GM18502 (cell line): Measurements from ENCODE around the gene GVQW3.

Experiments used
- ATAC-seq: cut with Tn5 transposase; IDR thresholded peaks from one replicate; pipeline ENCODE4 v1.9.1; 2021; ENCODE audit warnings: mild to moderate bottlenecking; ENCODE audit not compliant: unreplicated experiment, poor library complexity

The GVQW3 gene

GRCh38 chr11:76444065-76444383 lies 62.9 kb downstream of the GVQW3 start:
- ATAC-seq = no peak

GRCh38 chr11:76444384-76445120 lies 63.4 kb downstream of the GVQW3 start, which contains the start of gene EMSY:
Gene EMSY, plus strand, starts transcription at chr11:76445018. Its CDS starts 1,921 bp downstream, at chr11:76446939.
- ATAC-seq = peak; percentile 94

GRCh38 chr11:76445121-76446084 lies 64.3 kb downstream of the GVQW3 start:
- peak; percentile 39 for ATAC-seq

DNA sequence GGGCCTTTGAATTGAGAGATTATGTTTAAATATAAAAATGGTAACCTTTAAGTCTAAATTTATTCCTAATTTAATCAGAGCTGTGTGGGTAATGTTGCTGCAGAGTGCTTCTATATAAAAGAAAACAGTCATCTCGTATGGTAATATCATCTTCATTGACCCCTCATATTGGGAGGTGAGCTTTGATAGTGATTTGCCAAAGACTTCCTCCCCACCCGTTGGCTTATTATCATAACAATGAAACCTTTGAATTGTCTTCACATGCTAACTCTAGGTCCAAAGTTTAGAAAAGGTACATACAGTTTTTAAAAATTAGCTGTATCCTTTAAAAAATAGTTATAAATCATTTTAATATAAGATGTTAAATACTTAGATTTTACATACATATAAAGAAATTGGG lies 67.4 kb downstream of the GVQW3 start:
- ATAC-seq = no peak

GRCh38 chr11:76453248-76453647 lies 72.1 kb downstream of the GVQW3 start:
- ATAC-seq = no peak

DNA sequence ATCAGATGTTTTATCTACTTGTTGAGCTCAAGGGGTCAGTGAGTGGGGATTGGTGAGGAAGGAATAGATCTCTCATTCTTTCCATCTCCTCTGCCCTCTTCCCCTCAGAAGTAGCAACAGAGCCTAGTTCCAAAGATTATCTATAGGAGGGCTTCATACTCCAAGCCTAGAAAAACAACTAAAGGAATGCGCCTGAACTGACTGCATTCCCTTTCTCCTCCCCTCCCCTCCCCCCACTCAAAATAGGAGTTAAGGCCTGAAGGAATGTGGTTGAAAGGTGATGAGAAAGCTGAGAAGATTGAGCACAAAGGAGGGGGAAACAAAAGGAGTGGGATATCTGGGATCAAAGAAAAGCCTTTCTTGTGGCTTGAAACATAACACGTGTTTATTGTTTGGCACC lies 74.2 kb downstream of the GVQW3 start:
- ATAC-seq = no peak

- no peak for ATAC-seq
Observed at GRCh38 chr11:76455931-76456330, 74.8 kb downstream of the GVQW3 start.

- ATAC-seq = no peak
Observed at GRCh38 chr11:76456571-76456970, 75.4 kb downstream of the GVQW3 start.
